IMR-90 (cell line): ENCODE data around the gene PSMA6. TPM values are rescaled to one million over a fixed set of nuclear protein-coding genes. Genes with fewer than 3 reads are reported as not detected.

Experiments
- ATAC-seq: fragments of 200-7000 bp; cut with Tn5 transposase; 2 replicates; pipeline ENCODE4 v1.9.1; 2020; ENCODE audit warnings: low read depth, mild to moderate bottlenecking, moderate library complexity
- BruUV-seq: library from RNA; stranded (reverse); fragments of 400-500 nt; replicated peaks from 2 replicates; lab custom pipeline; 2021; lab: Mats Ljungman, UMichigan
- CTCF ChIA-PET: fragments of 300-600 bp; formaldehyde crosslinking; extraction: SDS; loops from one replicate; lab custom pipeline; 2021; ENCODE audit warnings: antibody characterized with exemption; lab: Yijun Ruan, JAX
- POLR2A ChIA-PET: fragments of 300-600 bp; sonication (Branson Sonifier 250); formaldehyde crosslinking; loops from one replicate; lab custom pipeline; 2022; ENCODE audit warnings: antibody characterized with exemption; ENCODE audit not compliant: unreplicated experiment; lab: Charles Lee
- DNase-seq: peaks from one replicate; pipeline ENCODE4 v3.0.0; 2013
- H2AFZ ChIP-seq: replicated peaks from 2 replicates; pipeline ENCODE3; 2013; ENCODE audit warnings: low read length, mild to moderate bottlenecking; ENCODE audit not compliant: poor library complexity
- H2AK5ac ChIP-seq: 2 replicates; pipeline ENCODE4 v1.6.1; 2013; ENCODE audit warnings: low read depth, low read length, inconsistent platforms
- H2AK9ac ChIP-seq: replicated peaks from 2 replicates; pipeline ENCODE3; 2013; ENCODE audit warnings: mild to moderate bottlenecking, low read depth, low read length, moderate library complexity; ENCODE audit not compliant: poor library complexity
- H2BK120ac ChIP-seq: 2 replicates; pipeline ENCODE4 v1.6.1; 2013; ENCODE audit warnings: low read depth, low read length, inconsistent platforms
- H2BK15ac ChIP-seq: 3 replicates; pipeline ENCODE4 v1.6.1; 2013; ENCODE audit warnings: low read depth, low read length, inconsistent platforms
- H2BK20ac ChIP-seq: 2 replicates; pipeline ENCODE4 v1.6.1; 2013; ENCODE audit warnings: low read depth, mild to moderate bottlenecking, inconsistent platforms, low read length, moderate library complexity
- H2BK5ac ChIP-seq: 2 replicates; pipeline ENCODE4 v1.6.1; 2013; ENCODE audit warnings: mild to moderate bottlenecking, low read depth, low read length, inconsistent platforms; ENCODE audit not compliant: poor library complexity, severe bottlenecking
- H3K14ac ChIP-seq: replicated peaks from 2 replicates; pipeline ENCODE4 v1.6.1; 2013; ENCODE audit warnings: low read depth, low read length, inconsistent platforms
- H3K18ac ChIP-seq: 2 replicates; pipeline ENCODE4 v1.6.1; 2013; ENCODE audit warnings: low read depth, low read length, control low read depth
- H3K23ac ChIP-seq: 2 replicates; pipeline ENCODE4 v1.6.1; 2013; ENCODE audit warnings: low read depth, low read length, inconsistent platforms
- H3K27ac ChIP-seq: 2 replicates; pipeline ENCODE4 v1.5.1; 2013; ENCODE audit warnings: mild to moderate bottlenecking, control low read depth, low read length; ENCODE audit not compliant: insufficient read depth
- H3K27me3 ChIP-seq: 2 replicates; pipeline ENCODE4 v1.6.1; 2013; ENCODE audit warnings: low read length; ENCODE audit not compliant: control insufficient read depth, insufficient read depth
- H3K36me3 ChIP-seq: 2 replicates; pipeline ENCODE4 v1.6.1; 2013; ENCODE audit warnings: low read length, mixed read lengths; ENCODE audit not compliant: control insufficient read depth, insufficient read depth
- H3K4ac ChIP-seq: 2 replicates; pipeline ENCODE4 v1.6.1; 2013; ENCODE audit warnings: low read depth, low read length, inconsistent platforms
- H3K4me1 ChIP-seq: 2 replicates; pipeline ENCODE4 v1.6.1; 2013; ENCODE audit warnings: low read length, mixed read lengths; ENCODE audit not compliant: control insufficient read depth, insufficient read depth
- H3K4me2 ChIP-seq: 2 replicates; pipeline ENCODE4 v1.6.1; 2013; ENCODE audit warnings: low read depth, mild to moderate bottlenecking, control low read depth, low read length, moderate library complexity
- H3K4me3 ChIP-seq: 2 replicates; pipeline ENCODE4 v1.5.1; 2013; ENCODE audit warnings: low read depth, mild to moderate bottlenecking, control low read depth, low read length, moderate library complexity; ENCODE audit not compliant: insufficient read depth
- H3K56ac ChIP-seq: 2 replicates; pipeline ENCODE4 v1.6.1; 2013; ENCODE audit warnings: low read length, inconsistent platforms; ENCODE audit not compliant: insufficient read depth; ENCODE audit errors: extremely low read depth
- H3K79me1 ChIP-seq, 2 experiments: 2 replicates each; pipeline ENCODE4 v1.6.1; 2013; ENCODE audit warnings: low read length in 2 of 2, inconsistent platforms in 1 of 2, low read depth in 1 of 2
- H3K9ac ChIP-seq: 2 replicates; pipeline ENCODE4 v1.6.1; 2013; ENCODE audit warnings: low read depth, low read length, control low read depth
- H3K9me1 ChIP-seq: 2 replicates; pipeline ENCODE4 v1.6.1; 2013; ENCODE audit warnings: low read length, inconsistent platforms; ENCODE audit not compliant: insufficient read depth
- H3K9me3 ChIP-seq: 2 replicates; pipeline ENCODE4 v1.6.1; 2013; ENCODE audit warnings: low read length; ENCODE audit not compliant: control insufficient read depth, insufficient read depth
- H4K20me1 ChIP-seq: 2 replicates; pipeline ENCODE4 v1.6.1; 2013; ENCODE audit warnings: low read length, inconsistent platforms; ENCODE audit not compliant: insufficient read depth
- H4K5ac ChIP-seq: 2 replicates; pipeline ENCODE4 v1.6.1; 2013; ENCODE audit warnings: mild to moderate bottlenecking, low read depth, low read length, control low read depth
- H4K8ac ChIP-seq, 2 experiments: 2 replicates each; pipeline ENCODE4 v1.6.1; 2013; ENCODE audit warnings: low read depth in 2 of 2, low read length in 2 of 2, control low read depth in 1 of 2, inconsistent platforms in 1 of 2
- H4K91ac ChIP-seq: 2 replicates; pipeline ENCODE4 v1.6.1; 2013; ENCODE audit warnings: low read depth, low read length, inconsistent platforms; ENCODE audit not compliant: insufficient read depth
- CHD1 ChIP-seq: IDR thresholded peaks from 2 replicates; pipeline ENCODE4 v1.6.1; 2012; ENCODE audit warnings: low read depth, low read length, improper control_type of control experiment
- CTCF ChIP-seq: conservative IDR thresholded peaks from 2 replicates; pipeline ENCODE4 v1.5.1; 2012; ENCODE audit warnings: mild to moderate bottlenecking, low read depth, low read length, improper control_type of control experiment
- WGBS, 2 experiments: methylation state at CpG; one replicate each; pipeline versions ENCODE4 v1.1.5 to v1.1.7; 2013; ENCODE audit warnings: missing lambda C conversion rate in 2 of 2; ENCODE audit not compliant: insufficient read length in 1 of 2; ENCODE audit errors: extremely low coverage in 2 of 2; 5-methylcytosine and 5-hydroxymethylcytosine counted together
- dilution Hi-C: fragments of 300-500 bp; cut with HindIII; formaldehyde crosslinking; loops from one replicate; pipeline ENCODE4 v1.14.3; 2018; ENCODE audit warnings: low sequenced_read_pairs; ENCODE audit not compliant: unreplicated experiment
- in situ Hi-C: fragments of 300-500 bp; cut with MboI; formaldehyde crosslinking; loops from 3 replicates; pipeline ENCODE4 v1.14.3; 2019; ENCODE audit warnings: low sequenced_read_pairs, inconsistent platforms, mixed read lengths
- intact Hi-C: fragments of 100-400 bp; cut with micrococcal nuclease; formaldehyde crosslinking; loops from 2 replicates; pipeline ENCODE4 v1.10.0; 2022
- polyA plus RNA-seq, 3 experiments: library from polyadenylated mRNA; depleted of rRNA; stranded (reverse); fragments of >200 nt; gene quantifications; 2 replicates each; pipeline ENCODE4 v1.2.3, GENCODE V29; 2012; ENCODE audit warnings: low replicate concordance in 1 of 3
- total RNA-seq: library from RNA; depleted of rRNA; stranded (reverse); fragments of >200 nt; gene quantifications from 2 replicates; pipeline ENCODE4 v1.2.3, GENCODE V29; 2012

The PSMA6 gene
- total and polyA plus RNA-seq, 2 of the 4 experiments (the other 2 are of a cell fraction): 184 to 530 TPM

- H4K20me1 ChIP-seq: no peaks in the 10 kb centered on the region
- no TSS peak for BruUV-seq
- no peak overlapping the region for H3K4me2 ChIP-seq
- H2AK9ac ChIP-seq: no peak overlapping the region
- no peak overlapping the region for H2BK20ac ChIP-seq
- TF ChIP-seq CHD1 (no peak), CTCF (no peak)
- CTCF ChIA-PET: no interaction called here
- no peak overlapping the region for H2AFZ ChIP-seq
- H2BK15ac ChIP-seq: no peak overlapping the region
- no peak overlapping the region for H3K4ac ChIP-seq
- ATAC-seq: no peak
- no peak overlapping the region for H3K23ac ChIP-seq
- no peak overlapping the region for H2AK5ac ChIP-seq
- H3K9me3 ChIP-seq: no peaks in the 10 kb centered on the region
- in situ Hi-C loops: no loop called here
- no peak overlapping the region for H3K56ac ChIP-seq
- no peak overlapping the region for H4K5ac ChIP-seq
- no peak overlapping the region for H2BK5ac ChIP-seq
- no peak overlapping the region for H3K18ac ChIP-seq
- H3K27me3 ChIP-seq: no peaks in the 10 kb centered on the region
- POLR2A ChIA-PET: no interaction called here
- H3K4me1 ChIP-seq: no peaks in the 10 kb centered on the region; the same call in 1 of the 2 replicates
- WGBS, 2 experiments: 100% methylated on average over 2 of the region's 5 CpGs; no CpG with 5 or more reads in 1 of the 2 experiments
- H3K27ac ChIP-seq: no peak overlapping the region
- H4K8ac ChIP-seq: no peak overlapping the region
- intact Hi-C loops: no loop called here
- dilution Hi-C loops: no loop called here
- no peak overlapping the region for H2BK120ac ChIP-seq
- no peaks in the 10 kb centered on the region for H3K79me1 ChIP-seq
- no peak for DNase-seq
- H3K14ac ChIP-seq: no peak overlapping the region
- no peaks in the 10 kb centered on the region for H3K36me3 ChIP-seq
- H3K9ac ChIP-seq: no peak overlapping the region
- H3K9me1 ChIP-seq: no peaks in the 10 kb centered on the region
- H4K91ac ChIP-seq: no peak overlapping the region
- H3K4me3 ChIP-seq: no peak overlapping the region
Observed at GRCh38 chr14:35242599-35243311, 49.4 kb upstream of the PSMA6 start.
